CD4-positive, alpha-beta T cell treated with Interleukin-17A for 4 hours (primary cell): ENCODE results near the gene MEF2C.
"Not testable (repeated sequence)": the region's sequence is repeated elsewhere in the genome, so short reads cannot be mapped to it uniquely, and the experiment has no call there.

Experiments used
- DNase-seq: peaks from one replicate; pipeline ENCODE4 v3.0.0-alpha.2; 2020; ENCODE audit warnings: mixed read lengths

The MEF2C gene

DNA sequence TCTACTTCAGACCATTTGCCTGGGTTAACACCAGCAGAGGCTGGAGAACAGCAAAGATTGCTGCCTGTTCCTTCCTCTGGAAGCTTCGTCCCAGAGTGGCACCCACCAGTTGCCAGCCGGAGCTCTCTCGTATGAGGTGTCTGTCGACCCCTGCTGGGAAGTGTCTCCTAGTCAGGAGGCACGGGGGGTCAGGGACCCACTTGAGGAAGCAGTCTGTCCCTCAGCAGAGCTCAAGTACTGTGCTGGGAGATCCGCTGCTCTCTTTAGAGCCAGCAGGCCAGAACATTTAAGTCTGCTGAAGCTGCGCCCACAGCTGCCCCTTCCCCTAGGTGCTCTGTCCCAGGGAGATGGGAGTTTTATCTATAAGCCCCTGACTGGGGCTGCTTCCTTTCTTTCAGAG, 84.1 kb downstream of the MEF2C start:
- not testable (repeated sequence) for DNase-seq

DNA sequence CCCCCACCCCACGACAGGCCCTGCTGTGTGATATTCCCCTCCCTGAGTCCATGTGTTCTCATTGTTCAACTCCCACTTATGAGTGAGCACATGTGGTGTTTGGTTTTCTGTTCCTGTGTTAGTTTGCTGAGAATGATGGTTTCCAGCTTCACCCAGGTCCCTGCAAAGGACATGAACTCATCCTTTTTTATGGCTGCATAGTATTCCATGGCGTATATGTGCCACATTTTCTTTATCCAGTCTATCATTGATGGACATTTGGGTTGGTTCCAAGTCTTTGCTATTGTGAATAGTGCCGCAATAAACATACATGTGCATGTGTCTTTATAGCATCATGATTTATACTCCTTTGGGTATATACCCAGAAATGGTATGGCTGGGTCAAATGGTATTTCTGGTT, 89.2 kb downstream of the MEF2C start:
- not testable (repeated sequence) for DNase-seq

DNA sequence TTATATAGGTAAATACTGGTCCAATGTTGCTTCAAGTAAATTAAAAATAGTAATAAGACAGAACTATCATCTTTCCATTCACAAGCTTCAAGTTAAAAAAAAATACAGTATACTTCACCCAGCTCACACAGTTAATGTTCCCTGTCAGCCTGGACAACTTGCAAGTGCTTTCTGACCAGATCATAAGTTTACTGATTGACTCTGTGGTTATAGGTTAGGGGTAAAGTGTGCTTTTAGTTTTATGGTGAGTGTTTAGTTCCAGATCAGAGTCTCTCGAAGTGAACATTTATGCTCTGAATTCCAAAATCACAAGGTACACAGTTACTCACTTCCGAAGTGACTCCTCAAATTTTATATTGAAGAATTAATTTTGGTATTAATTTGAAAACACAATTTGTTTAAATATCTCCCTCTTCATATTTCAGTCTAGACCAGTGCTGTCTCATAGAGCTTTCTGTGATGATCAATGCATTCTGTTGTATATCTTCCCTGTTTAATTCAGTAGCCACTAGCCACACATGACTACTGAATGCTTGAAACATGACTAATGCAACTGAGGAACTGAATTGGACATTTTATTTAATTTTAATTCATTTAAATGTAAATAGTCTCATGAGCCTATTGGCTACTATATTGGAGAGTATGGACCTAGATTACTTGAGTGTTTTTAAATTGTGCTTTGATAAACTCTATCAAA, 90.7 kb downstream of the MEF2C start:
- no peak for DNase-seq

DNA sequence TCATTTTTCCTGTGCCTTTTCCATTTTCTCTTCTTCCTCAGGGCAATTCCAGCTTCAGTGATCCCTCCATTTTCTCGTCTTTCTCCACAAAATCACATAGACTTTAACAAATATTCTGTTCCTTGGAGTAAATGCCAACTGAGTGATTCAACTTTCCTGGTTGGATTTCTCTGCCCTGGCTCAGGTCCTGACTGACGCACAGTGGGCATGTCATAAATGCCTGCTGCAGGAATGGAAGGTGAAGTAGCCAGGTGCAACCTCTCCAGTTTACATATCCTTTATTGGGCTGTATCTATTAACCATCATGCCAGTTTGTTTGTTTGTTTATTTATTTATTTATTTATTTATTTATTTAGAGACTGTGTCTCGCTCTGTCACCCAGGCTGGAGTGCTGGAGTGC, 95.1 kb downstream of the MEF2C start:
- no peak for DNase-seq

DNA sequence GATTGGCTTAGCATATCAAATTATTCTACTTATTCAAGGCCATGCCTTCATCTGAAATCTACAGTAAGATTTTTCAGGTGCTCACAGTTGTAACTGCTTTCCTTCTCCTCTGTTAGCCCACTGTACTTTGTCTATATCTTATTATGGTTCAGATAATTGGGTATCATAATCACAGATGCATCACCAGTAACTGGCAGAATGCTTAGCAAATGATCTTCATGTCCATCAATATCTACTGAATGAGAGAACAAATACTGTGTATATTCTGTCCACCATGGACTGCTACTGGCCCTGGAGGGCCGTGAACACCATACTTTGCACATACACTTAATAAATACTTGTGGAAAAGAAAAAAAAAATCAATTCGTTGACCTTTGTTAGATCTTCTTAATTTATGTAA, 96.2 kb downstream of the MEF2C start:
- DNase-seq = no peak

DNA sequence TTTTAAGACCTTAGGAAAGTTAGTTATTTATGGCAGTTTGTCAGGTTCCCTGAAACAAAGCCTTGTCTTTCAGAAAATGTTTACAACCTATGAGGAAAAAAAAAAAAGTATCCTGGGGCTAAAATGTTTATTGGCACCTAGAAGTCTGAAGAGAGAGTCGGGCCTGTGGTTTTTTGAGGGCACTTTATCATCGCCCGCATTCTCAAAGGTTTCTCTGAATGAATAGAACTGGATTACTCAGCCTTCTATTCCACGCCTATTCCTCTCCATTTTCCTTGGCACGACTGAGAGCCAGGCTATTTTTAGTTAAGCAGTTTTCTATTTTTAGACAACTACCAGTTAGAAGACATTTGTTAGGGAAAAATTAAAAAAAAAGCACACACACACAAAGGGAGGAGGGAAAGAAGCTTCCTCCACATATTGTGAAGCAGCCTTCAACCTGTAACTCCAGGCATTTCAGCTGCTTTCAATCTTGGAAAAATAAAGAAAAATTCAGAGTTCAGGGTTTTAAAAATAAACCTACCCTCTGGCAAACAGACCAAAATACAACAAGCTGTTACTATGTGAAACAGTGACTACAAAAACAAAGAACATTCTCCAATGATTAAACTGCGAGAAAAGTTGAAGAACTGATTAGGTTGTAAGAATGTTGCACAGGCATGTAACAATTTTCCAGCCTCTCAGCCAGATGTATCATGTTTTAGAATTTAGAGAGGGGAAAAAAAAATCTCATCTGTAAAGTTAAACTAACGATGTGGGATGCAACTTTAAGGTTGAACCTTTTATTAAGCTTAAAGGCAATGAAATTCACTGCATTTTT, 97.0 kb downstream of the MEF2C start:
- DNase-seq = no peak

DNA sequence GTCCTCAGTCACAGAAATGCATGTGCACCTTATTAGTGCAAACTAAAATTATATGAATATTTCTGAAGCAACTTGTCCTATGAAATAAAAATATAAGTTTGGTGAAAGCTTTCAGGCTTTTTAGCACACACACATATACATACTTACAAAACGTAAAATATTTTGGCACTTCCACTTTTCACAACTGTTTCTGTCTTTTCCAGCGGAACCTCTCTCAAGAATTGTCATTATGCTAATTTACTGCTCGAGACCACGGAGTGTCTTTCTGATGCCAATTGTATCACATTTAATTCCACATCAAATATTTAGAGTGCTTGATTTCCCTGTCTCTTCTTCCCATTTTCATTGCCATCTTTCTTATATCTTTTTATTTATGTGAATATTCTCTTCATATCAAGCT, 100.4 kb downstream of the MEF2C start:
- DNase-seq = no peak

DNA sequence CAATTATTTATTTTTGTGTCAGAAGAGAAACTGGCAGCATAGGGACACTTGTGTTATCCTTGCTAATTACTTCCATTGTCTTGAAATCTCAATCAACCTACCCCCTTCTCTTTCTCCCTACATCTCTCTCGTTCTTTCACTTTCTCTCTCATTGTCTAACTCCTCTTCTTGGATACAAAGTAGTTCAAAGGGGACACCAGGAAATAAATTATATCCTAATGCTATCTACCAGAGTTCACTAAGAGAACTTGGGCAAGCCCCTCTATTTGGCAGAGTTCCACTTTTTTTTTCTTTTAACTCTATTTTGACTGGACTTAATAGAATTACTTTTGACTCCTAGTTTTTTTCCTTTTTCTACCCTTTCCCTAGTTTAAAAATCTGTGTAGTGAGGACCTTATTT, 102.2 kb downstream of the MEF2C start:
- no peak for DNase-seq

DNA sequence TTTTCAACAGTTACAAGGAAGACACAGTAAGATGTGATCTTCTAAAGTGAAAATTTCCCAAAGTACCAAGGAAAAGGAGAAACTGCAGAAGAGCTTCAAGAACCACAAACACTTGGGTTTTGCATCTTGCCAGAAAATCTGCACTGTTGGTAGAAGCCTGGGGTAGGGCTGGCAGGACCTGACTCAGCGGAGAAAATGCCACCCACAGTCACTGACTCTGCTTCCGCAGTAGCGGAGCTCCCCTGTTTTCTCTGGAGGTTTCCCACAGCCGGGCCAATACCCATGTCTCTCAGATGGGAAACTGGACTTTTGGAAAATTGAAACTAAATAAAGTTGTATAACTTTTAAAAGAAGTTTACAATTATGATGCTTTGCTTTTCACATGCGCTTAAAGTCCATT, 104.2 kb downstream of the MEF2C start:
- no peak for DNase-seq

DNA sequence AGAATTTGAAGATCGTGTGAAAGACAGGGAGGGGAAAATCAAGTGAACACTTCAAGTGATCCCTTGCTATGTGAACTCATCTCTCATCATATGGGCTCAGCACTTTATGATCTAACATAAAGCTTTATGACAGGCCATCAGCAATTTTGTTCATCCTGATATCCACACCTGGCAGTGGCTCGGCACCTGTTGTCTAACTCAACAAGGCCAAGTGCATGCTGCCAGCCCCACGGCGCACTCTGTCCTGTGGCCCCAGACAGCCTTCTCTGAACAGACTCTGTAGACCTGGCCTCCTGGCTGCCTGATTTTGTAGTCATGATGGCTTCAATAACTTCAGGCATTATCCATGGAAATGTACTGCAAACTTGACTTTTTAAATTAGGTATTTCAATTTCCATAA, 106.3 kb downstream of the MEF2C start:
- DNase-seq = no peak

DNA sequence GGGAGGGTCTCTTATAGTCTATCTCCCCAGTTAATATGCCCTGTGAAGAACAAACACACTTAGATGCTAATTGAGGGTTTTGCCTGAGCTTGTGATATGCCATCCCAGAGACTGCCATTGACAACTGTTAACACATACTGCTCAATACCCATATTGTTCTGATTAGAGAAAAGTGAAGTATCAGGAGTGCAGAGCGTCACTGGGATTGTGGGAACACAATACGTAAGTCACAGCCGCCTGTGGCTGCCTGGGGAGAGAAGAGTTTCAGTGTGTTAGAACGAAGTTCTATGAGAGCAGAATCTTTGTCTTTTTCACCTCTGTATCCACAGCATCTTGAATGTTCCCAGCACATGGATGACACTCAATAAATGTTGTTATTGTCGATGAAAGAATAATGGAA, 110.2 kb downstream of the MEF2C start:
- DNase-seq = no peak

DNA sequence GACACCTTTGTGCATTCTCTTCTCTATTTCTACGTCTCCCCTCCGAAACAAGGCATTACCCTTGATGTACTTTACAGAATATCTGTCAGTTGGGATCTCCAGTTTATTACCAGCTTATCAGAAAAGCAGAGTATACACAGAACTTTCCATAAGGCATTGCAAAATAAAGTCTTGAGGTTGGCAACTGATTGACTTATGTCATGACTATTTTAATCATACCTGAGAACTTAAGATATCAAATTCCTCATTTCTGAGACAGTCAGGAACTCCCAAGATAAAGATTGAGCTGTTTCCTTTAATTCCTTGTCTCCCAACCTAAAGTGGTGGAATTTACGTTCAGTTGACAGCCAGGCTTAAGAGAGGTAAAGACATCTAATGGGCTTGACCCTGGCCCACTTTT, 110.9 kb downstream of the MEF2C start:
- DNase-seq = no peak

DNA sequence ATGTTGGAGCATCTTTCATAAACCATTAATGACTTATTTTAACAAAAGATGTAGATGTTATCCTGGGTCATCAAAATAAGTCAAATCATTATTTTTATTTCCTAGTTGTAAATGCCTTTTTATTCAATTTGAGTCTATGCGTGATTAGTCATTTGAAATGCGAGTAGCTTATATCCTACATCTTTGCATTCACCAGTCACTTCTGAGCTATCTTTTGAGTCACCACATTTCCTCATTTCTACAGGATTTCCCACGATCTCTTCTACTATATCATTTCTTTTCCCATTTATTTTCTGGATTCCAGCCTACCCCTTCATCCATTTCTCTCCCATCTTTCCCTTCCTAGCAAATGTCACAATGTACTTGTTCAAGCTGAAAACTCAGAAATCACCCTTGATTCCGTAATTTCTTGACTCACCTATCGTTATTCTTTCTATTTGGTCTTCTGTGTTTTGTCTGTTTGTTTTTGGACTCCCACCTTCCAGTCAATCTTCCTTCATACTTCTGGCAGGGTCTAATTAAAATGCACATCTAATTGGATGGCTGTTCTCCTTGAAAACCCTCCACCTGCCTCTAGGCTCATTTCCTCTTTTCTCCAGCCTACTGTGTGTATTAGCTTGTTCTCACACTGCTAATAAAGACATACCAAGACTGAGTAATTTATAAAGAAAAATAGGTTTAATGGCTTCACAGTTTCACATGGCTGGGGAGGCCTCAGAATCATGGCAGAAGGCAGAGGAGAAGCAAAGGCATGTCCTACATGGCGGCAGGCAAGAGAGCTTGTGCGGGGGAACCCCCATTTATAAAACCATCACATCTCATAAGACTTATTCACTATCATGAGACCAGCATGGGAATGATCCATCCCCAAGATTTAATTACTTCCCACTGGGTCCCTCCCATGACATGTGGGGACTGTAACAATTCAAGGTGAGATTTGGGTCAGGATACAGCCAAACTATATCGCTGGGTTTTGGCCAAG, 112.4 kb downstream of the MEF2C start:
- DNase-seq = no peak

DNA sequence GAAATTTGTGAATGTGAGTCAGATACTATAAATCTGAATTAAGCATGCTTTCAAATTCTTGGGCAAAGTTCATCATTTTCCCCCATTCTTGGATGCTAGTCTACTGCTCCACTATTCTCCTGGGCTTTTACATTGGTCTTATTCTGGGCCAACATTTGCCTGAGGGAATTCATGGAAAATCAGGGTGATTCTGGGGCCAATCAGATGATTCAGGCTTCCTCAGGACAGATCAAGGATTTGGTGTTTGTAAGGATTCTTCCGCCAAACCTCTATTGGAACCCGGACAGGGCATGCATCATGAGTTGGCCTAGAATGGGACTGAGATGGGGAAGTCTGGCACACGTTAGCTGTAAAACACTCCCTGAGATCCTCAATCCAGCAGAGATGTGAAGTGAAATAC, 113.8 kb downstream of the MEF2C start:
- DNase-seq = no peak

DNA sequence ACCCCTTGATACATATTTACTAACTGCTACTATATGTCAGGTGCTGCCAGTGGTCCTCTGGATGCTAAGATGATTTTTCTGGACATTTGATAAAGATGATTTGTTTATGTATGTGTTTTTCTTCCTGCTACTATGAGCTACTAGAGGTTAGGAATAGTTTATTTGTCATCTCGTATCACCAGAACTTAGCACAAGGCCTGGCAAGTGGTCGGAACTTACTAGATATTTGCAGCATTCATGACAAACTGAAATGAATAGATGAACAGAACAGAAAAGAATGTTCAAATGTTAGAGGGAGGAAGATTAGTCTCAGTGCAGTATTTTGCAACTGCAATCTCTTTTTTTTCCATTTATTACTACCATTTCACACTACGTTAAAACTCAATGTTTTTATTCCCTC, 114.6 kb downstream of the MEF2C start:
- no peak for DNase-seq

DNA sequence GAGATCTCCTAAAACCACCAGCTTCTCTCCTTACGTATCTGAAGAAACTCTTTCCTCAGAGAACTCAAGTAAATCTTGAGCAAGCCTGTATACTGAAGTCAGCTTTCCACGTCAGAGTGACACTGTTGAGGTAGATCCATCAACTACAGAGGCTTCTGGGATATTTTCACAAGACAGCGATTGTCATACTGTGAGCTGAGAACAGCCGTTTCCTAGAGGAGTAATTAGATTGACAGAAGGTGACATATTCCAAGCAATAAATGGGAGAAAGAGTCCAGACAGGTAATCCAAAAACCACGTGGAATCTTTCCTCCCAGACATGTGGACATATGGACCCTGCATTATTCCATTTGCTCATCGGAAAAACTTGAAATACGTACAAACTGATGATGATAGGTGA, 117.2 kb downstream of the MEF2C start:
- no peak for DNase-seq

DNA sequence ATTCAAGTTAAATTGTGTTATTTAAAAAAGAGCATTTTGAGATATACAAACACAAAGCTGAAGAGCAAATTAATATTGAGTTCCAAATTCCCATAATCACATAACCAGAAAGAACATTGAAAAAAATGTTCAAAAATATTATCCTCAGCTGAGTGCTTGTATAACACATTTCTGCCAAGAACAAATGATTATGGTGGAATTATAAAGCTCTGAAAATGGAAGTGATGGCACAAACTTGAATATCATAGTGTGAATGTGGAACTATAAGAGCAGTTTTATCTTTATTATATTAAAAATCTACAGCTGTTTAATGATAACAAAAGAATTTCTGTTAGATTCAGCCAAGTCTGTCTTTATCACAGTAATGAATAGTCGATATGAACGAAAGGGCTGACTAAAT, 117.8 kb downstream of the MEF2C start:
- no peak for DNase-seq

DNA sequence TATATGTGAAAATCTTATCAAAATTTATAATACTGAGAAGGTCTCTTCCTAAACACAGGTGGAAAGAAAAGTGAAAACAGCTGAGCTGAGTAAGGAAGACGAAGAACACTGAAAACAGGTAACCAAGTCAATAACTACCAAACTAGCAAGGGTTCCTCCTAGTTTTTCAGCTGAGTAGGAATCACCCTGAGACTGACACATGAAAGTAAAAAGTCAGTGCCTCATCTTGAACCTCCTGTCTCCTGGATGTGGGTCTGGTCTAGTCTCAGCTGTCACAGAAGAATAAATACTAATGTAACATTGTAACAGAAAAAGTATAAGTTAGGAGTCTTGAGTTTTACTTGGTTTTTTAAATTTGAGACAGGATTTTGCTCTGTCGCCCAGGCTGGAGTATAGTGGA, 121.0 kb downstream of the MEF2C start:
- no peak for DNase-seq

DNA sequence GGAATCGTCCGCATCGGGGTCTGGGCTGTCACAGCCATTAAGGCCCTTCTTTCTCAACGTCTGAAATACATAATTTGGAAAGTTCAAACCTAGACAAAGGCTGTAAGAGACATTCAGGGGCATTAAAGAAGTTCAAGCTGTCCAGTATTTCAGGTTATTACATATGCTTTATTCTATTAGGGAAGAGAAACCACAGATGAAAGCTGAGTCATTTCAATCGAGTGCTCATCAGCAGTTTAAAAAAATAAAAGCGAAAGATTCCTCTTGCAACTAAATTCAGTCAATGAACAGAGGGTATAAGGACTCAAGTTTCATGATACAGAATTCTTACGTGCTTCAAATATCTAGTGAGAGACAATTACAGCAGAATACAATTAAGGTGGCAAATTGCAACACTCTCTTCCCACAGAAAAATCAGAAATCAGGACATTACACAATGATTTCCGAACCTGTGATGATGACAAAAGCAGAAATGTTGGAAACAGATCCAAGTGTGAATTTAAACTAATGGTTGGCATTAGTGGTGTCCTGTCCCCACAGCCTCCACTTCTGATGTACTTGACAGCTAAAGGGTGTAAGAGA, 121.6 kb downstream of the MEF2C start:
- DNase-seq = no peak

DNA sequence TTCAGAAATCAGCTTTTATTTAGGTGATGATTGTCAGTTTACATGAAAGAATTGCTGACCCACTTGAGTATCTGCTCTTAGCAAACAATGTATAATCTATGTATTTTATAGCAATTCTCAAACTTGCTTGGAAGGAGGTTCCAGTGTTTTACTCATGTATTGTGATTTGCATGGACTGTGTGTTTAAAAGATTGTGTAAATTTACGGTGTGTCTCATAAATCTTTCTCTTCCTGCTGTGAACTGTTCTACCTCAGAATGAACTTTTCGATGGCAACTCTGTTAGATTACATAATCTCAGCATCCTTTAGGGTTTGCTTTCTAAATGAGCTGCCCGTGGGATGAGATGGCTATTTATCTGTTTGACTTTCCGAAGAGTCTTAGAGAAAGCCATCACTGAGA, 122.5 kb downstream of the MEF2C start:
- DNase-seq = no peak

DNA sequence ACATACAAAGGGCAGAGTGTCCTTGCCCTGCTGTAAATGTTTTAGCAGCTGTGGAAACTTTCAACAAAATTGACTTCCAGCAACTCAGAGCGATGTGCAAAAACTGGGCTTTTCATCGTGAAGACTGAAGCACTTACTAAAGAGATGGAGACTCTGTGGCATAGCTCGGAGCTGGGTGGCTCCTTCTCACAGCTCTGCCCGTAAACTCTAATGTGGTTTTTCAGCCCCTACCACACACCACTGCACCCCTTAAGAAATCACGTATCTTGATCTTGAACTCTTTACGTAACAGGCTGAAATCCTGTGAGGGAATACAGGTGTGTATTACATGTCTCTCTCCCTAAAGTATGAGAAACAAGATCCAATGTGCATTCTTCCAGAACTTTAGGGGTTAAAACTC, 124.4 kb downstream of the MEF2C start:
- DNase-seq = no peak

DNA sequence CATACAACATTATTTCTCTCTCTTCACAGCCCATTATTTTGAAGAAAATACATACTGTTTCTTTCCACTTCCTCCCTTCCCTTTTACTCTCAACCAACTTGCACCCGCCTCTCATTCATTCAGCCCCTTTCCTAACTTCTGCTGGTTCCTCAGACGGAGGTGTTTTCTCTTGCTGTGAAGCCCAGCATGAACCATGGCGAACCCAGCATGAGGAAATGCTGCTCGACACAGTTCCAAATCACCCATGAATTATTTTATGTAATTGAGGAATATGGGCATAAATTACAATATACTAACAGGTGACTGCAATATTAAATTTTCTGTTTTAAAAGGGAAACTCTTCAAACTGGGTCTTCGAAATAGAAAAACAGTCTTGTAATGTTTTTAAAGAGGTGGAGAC, 124.8 kb downstream of the MEF2C start:
- no peak for DNase-seq

DNA sequence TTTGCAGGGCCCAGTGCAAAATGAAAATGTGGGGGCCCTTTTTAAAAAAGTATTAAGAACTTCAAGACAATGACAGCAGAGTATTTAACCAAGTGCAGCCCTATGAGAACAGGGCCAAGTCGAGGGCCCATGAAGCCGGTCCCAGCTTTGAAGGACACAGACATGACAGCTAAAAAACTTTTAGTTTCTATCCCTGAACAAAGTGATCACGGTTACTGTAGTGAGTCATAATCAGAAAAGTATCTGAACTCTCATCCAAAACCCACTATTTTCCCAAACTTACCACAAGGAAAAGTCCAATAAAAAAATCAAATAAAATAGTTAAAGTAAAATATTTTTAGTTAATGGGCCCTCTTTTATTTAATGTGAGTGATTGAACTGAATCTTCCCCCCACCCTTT, 126.0 kb downstream of the MEF2C start:
- no peak for DNase-seq
